HCEC 1CT (cell line): ENCODE data around the gene WSCD1.
A peak's percentile ranks its signal among the peaks of the same experiment; 100 is the strongest.

Experiments used
- DNase-seq: peaks from one replicate; pipeline ENCODE4 v3.0.0-alpha.2; 2017

The WSCD1 gene

DNA sequence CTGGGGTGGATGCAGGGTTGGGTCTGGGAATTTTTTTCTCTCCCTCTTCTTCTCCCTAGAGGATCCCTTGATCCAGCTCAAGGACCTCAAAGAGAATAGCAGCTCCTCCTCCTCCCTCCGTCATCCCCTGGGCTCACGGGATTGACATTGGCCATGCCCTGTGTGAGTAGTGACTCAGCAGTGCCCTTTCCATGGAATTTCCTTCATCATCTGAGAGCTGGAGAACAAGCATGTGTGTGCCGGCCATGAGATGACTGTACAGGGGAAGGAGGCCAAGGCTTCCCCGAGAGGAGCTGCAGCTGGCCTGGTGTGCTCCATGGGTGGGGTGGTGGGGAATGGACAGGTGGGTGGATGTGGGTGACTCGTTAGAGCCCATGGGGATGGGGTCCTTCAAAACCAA, 8.9 kb upstream of the WSCD1 start:
- peak; percentile 89 for DNase-seq

DNA sequence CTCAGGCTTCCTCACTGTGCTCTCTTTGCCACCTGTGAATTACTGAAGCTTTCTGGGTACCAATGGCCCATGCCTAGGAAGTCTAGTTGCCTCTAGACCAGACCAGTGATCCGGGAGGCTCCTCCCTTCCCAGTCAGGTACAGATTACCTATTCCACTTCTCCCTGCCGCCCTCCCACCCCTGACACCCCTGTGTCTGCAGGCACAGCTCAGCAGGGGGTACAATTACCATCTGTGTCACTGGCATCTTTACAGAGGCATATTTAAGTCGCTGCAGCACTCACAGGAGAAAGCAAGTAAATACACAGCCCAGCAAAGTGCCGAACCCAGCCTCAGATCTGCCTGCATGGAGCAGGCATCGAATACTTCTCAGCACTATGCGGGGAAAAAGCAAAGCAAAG, 5.3 kb upstream of the WSCD1 start:
- no peak for DNase-seq

DNA sequence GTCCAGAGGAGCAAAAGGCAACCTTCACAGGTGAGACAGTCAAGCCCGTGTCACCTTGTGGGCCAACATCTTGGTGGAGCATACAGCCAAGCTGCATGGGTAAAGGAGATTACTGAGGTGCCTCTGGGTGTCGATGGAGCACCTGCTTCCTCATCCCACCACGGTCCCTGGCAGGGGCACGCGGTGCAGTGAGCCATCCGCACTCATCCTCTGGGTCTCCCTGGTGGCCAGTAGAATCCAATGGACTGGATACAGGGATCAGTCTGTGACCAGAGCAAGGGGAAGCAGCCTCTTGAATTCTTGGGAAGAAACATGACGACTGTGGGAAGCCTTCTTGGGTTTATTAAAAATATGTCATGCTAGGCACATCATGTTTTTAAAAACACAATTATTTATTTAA, 4.8 kb upstream of the WSCD1 start:
- DNase-seq, result no peak

DNA sequence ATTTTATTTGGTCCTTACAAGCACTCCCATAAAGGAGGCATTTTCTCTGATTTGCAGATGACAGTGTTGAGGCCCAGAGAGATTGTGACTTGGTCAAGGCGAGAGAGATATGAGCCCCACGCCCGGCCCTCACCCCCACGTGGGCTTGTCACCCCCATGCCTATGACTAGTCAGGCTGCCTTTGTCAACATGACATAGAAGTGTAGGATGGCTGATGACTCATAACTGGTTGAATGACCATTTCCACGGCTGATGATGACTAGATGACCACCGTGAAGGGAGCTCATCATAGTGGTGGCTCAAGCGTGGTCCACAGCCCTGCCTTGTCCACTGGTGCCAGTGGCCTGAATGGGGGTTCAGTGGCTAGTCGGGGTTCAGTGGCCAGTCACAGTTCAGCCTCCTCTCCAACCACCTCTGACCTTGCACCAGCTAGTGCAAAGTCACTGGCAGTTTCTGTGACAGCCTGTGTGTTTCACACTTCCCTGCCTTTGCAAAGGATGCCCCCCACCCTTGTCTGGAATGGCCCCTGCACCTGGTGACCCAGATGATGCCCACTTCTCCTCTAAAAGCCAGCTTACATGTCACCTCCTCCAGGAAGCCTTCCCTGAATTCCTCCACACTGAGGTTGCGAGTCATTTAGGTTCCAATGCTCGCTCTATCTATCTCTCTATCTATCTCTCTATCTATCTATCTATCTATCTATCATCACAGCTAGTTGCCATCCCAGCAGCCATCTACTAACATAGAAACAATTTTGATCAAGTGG, 3.8 kb upstream of the WSCD1 start:
- no peak for DNase-seq

DNA sequence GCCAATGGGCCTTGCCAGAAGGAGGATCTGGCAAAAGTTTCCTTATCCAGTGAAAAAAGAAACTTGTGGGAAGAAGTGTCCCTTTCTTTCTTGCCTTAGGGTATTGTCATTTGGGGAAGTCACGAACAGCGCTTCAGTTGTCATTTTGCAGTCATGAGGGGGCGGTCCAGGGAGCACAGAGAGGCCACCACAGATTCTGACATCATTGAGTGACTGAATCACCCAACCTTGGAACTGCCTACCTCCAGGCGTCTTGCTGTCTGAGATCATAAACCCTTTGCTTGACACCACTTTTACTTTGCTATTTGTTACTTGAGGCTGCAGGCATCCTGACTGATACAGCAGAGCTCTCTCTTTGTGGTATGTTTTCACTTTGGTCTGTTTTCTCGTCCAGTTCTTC, 3.1 kb upstream of the WSCD1 start:
- no peak for DNase-seq

DNA sequence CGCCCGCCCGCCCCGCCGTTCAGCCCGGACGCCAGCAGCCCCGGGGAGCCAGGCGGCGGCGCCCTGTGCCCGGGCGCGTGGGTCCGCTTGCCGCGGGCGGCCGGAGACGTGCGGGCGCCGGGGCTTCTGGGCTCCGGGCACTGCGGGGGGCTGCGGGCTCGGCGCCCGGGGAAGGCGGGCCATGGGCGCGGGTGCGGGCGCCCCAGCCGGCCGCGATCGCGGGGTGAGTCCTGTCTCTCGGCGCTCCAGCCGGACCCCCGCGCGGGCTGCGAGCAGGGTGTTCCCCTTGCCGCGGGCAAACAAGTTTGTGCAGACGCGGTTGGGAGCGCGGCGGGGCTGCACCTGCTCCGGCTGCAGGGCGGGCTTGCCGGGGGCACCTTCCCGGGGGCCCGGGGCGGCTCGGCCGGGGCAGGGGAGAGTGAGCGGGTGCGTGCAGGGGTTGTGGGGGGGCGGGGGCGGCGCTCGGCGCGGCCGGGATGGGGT, 292 bp downstream of the WSCD1 start:
- no peak for DNase-seq

DNA sequence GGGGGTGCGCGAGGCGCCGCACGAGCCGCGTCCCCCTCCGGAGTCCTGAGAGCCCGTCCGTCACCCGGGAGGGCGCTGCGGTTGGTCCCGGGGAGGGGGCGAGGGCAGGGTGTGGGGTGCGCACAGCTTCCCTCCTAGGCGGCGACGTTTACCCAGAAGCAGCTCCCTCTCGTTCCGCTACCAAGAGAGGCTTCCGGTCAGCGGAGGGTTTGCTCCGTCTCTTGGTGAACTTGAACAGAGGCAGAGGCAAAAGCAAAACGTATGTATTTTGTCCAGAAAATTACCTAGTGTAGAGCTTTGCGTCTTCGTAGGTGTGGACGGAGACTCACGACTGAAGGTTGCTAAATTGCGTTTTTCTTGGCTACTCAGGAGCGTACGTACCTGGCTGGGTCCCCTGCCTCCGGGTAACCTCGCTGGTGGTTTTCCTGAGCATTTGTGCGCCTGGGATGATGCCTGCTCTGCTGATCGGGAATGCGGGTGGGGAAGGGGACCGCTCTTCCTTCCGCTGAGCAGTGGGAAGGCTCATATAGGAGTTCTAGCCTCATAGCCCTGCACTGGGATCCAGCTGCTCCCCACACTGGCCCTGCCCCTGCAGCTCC, 833 bp downstream of the WSCD1 start:
- DNase-seq, result no peak

DNA sequence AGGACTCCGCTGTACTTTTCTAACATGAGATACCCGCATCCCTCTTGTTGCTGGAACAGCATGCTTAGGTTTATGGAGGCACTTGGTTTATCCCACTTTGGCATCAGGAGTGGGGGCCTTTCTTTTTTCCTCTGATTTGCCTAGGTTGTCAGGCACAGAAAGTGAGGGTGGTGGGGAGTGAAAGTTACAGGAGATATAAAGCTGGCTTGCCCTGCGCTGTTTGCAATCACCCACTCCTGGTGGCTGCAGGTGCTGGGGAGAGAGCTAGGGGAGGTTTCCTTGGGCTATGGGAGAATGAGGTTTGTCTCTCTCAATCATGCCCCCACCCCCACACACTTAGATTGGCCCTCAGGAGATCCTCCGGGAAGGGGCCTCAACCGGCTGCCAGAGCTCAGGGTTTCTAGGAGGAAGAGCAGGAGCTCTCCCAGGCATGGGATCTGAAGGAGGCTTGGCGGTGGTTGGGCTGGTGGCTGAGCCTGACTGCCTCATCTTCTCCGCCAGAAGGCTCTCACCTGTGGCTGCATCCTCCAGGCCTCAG, 1.4 kb downstream of the WSCD1 start:
- no peak for DNase-seq

DNA sequence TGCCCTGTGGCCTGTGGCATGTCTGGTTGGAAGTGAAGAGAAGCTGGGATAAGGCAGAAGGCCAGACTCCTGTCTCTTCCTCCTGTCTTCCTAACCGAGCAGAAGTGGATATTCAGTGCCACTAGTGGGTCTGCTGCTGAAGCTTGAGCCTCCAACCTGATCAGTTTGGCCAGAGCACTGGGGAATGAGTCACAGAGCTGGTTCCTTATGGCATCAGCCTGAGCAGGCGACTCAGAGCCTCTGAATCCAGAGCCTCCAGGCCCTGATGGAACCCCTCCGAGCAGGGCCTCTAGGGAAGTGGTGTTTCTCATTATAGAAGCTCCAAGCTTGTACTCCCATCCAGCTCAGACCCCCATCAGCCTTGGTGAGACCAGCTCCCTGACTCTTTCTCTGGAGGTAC, 2.0 kb downstream of the WSCD1 start:
- DNase-seq, result peak; percentile 34

DNA sequence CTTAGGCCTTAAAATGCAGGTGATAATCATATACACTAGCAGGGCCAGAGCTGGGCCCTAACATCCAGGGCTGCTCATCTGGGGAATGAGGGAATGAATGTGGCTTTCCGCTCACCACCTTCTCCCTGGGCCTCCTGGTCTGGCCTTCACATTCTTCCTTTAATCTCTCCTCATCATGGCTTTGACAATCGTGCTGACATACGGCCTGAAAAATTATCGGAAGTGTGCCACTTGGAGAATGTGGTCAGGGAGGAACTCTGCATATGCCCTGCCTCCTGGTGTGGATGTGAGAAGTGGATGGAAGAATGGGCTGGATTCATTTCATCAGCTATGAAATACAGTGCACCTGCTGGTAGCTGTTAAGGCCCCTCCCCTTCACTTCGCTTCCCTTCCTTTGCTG, 2.4 kb downstream of the WSCD1 start:
- DNase-seq, result no peak

DNA sequence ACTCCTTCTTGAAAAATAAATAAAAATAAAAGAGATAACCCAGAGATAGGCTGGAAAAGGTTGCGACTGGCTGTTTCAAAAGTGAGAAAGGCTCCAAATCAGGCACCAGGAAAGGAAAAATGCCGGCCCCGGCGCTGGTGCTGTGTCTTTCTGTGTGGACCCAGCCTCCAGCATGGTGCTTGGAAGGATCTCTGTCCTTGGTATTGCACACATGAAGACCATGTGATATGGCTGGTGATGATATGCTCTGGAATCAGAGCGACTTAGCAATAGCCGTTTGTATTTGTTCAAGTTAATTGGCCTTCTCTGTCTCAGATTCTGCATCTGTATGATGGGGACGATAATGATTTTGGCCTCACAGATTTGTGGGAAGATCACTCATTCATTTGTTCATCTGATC, 3.4 kb downstream of the WSCD1 start:
- no peak for DNase-seq

DNA sequence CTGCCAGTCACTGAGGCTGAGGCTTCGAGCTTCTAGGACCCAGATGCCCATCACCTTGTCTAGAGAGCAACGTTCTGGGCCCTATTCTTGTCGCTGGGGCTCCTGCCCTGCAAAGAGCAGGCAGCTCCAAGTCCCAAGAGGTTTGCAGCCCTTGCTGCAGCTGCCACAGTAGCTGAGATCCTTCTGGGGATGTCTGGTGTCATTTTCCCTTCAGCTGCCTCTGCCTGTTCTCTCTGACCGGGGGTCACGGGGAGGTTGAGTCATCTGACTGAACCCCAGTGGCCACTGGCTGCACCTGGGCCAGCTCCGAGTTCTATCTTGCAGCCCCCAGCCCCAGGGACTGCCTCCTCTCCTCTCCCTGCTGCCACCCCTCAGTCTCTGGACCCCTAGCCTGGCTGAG, 4.9 kb downstream of the WSCD1 start:
- DNase-seq, result no peak

DNA sequence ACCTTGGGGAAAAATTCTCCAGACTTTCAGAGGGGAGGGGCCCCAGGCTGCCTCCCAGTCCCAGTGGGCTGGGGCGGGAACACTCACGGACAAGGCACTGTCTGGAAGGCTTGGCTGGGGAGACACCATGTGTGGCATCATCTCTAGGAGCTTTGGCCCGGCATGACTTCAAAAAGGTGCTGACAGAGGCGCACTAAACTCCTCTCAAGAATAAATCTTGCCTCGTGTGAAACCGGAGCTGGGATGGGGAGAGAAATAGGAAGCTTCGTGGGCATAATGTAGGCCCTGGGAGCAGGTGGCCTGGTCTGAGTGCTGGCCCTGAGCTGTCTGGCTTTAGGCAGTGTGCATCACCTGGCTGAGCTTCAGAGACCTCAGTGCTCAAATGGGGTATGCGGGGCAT, 5.7 kb downstream of the WSCD1 start:
- DNase-seq, result no peak

DNA sequence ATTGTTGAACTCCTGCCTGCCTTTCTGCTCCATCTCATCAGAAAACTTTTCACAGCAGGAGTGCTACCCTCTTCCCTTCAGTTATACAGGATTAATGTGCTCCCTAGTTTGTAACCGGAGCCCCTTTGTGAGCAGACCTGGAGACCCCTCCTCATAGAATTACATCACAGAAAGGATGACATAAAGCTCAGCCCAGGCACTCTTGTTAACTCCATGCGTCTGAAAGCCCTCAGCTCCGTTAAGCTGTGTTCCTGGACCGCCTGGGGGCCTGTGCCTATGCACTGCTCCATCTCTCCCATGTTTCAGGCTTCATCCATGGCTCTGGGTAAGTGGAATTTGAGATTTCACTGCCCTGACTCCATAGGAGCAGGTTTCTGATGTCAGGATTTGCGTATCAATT, 7.6 kb downstream of the WSCD1 start:
- no peak for DNase-seq

DNA sequence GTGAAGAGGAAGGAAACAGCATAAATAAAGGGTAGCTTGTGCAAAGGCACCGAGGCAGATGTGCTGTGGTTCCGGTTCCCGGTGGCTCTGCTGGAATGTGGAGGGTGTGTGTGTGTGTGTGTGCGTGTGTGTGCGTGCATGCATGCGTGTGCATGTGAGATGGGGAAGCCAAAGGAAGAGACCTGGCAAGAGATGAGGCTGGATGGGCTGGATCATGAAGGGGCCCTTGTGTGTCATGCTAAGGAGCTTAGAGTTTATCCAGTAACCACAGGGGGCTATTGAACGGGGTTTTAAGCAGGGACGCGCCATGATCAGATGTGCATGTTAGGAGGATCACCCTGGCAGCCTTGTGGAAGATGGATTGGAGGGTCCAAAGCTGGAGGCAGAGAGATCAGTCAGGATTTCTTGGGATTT, 8.3 kb downstream of the WSCD1 start:
- no peak for DNase-seq

DNA sequence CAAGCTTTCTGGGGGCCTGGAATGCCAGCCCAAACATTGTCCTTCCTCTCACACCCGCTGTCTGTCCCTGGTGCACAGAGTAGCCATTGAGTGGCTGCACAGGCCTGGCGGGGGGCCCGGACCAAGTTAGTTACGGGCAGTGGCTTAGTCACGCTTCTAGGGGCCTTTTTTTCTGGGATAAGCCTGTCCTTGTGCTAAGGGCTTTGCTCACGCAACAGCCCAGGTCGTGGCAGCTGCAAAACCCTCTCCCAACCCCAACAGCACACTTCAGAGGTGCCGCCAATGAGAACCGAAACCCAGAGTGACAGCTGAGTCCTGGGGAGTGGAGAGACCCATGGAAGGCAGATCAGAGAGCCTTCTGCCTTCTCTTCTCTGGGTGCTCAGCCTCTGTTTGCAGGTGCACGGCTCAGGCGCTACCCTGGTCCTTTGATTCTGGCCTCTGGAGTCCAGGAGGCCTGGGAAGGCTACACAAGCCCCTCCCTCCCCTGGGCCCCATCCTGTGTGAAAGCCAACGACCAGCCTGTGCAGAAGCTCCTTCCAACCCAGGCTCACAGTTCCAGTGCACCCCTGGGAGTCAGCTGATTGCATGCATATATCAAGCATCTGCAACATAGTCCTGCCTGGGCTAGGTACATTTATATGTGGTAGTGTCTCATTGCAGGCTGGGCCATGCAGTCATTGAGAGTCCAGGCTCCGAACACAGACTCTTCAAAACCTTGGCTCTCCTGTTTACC, 9.1 kb downstream of the WSCD1 start:
- no peak for DNase-seq

DNA sequence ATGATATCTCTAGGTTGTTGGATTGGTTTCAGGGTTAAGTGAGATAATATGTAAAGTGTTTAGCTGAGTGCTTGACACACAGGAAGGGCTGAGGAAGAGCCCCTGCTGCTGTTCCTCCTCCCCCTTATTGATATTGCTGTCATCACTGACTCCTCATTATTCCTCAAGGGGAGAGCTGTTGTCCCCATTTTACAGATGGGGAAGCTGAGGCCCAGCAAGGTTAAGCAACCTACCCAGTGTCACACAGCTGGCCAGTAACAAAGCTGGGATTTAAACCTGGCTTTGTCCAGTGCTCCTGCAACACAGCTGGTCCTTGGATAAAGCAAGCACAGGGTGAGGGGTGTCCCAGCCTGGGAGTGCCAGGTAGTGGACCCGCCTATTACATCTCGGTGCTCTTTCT, 9.8 kb downstream of the WSCD1 start:
- no peak for DNase-seq

DNA sequence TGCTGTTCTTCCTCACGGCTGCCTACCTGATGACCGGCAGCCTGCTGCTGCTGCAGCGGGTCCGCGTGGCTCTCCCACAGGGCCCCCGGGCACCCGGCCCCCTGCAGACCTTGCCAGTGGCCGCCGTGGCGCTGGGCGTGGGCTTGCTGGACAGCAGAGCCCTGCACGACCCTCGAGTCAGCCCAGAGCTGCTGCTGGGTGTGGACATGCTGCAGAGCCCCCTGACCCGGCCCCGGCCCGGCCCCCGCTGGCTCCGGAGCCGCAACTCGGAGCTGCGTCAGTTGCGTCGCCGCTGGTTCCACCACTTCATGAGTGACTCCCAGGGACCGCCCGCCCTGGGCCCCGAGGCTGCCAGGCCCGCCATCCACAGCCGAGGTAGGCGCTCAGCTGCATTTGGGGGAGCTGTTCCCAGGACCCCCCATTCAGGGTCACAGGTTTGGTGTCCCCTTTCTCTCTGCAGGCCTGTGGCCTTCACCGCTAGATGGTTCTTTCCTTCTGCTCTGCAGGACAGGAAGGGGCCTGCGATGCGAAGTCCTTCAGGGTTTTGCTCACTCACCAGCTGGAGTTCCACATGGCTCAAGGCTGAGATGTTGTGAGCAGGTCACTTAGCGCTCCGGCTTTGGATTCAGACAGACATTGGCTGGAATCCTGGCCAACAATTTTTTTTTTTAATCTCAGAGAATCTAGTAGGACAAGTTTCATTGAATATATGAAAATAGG, 10.7 kb downstream of the WSCD1 start:
- DNase-seq, result no peak

DNA sequence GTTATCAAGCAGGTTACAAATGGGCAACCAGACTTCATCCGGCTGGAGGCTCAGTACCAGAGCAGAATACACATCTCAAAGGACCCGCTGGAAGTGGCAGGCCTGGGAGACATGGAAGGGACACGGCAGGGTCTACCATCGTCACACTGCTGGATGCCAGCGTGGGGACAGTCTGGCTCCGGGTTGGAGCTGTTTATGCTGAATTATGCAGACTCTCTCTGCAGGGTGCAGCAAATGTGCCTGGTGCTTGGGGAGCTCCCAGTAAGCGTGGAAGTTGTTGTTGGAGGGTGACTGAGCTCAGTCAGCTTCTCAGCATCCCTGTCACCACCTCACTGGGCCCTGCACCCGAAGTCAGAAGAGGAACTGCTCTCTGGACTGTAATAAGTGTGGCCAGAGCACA, 12.2 kb downstream of the WSCD1 start:
- DNase-seq, result no peak

DNA sequence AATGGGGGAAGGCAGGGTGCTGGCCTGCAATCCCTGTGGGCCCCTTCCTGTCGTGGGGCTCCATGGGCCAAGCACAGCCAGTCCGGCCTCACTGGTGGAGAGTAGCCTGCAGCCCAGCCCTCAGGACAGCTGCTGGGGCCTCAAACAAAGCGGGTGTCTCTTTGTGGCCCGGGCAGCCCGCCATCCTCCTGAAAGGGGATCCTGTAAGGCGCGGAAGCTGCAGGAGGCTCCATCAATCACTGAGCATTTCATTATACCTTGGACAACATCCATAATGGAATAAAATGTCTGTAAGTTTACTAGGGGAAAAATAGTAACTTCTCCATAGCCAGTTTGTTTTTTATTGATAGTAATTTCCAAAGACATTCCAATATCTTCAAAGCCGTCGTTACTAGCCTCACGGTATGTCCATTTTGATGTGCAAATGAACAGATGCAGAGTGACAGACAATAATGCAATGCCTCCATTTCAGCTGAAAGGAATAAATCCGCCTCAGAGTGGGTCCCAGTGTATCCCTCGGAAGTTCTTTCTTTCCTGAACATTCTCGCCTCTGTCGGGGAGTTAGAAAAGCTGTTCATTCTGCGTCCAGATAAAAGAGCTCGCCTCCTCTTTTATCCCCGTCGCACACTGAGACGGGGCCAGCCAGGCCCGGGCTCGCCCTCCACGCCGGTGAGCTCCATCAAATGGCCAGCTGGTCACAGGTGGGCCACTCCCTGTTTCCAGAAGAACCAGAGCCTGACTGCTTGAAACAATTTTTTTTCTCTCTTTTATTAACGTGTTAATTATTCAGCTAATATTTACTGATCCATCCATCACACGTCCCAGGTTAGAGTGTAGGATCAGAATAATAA, 14.4 kb downstream of the WSCD1 start:
- DNase-seq, result no peak

DNA sequence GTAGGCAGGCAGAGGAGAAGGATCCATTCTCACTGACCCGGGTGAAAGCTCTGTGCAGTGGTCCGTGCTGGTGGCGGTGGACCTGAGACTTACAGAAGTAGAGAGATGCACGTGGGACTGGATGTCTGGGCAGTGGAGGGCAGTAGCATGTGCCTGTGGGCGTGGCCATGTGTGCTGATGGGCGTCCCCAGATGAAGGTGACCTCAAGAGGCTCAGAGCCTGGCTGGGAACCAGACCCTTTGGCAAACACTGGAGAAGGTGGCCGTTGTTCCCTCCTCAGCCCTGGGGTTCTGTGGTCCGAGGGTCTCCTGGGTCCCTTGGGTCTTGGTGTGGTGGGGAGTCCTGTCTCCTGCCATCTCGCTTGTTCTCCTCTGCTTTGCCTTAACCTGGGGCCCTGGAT, 15.6 kb downstream of the WSCD1 start:
- no peak for DNase-seq
